Upper lobe of left lung (tissue), 6 donors: ENCODE measurements around the gene TMEM117. TPM values are rescaled to one million over a fixed set of nuclear protein-coding genes. Genes with fewer than 3 reads are reported as not detected.

Experiments used
- ATAC-seq, 2 donors: fragments of 200-7000 bp; cut with Tn5 transposase; one replicate each; pipeline ENCODE4 v1.9.1; 2022; ENCODE audit warnings: mild to moderate bottlenecking in 2 of 2, moderate library complexity in 2 of 2; ENCODE audit not compliant: low FRiP score in 2 of 2
- DNase-seq, 2 donors: peaks; one replicate each; pipeline ENCODE4 v3.0.0-alpha.2; 2019 to 2020
- H3K27ac ChIP-seq, 4 donors: fragments of 200-600 bp; sonication (generic); one replicate each; pipeline ENCODE4 v1.5.1; 2016 to 2019
- H3K27me3 ChIP-seq, 4 donors: fragments of 200-600 bp; sonication (generic); one replicate each; pipeline ENCODE4 v1.5.1; 2017 to 2019
- H3K36me3 ChIP-seq, 4 donors: fragments of 200-600 bp; sonication (generic); one replicate each; pipeline ENCODE4 v1.5.1; 2016 to 2019
- H3K4me1 ChIP-seq, 4 donors: fragments of 200-600 bp; sonication (generic); one replicate each; pipeline ENCODE4 v1.5.1; 2018 to 2019
- H3K4me3 ChIP-seq, 4 donors: fragments of 200-600 bp; sonication (generic); one replicate each; pipeline ENCODE4 v1.5.1; 2017 to 2019; ENCODE audit warnings: mild to moderate bottlenecking in 2 of 4, moderate library complexity in 1 of 4
- H3K9me3 ChIP-seq, 4 donors: fragments of 200-600 bp; sonication (generic); one replicate each; pipeline ENCODE4 v1.5.1; 2018 to 2019
- CTCF ChIP-seq, 6 experiments: fragments of 450-650 bp in 4 of 6; fragments of 200-600 bp in 2 of 6; sonication (generic) in 2 of 6; IDR thresholded peaks; one replicate each; pipeline ENCODE4 v1.5.1; 2016 to 2019; ENCODE audit warnings: antibody characterized with exemption in 6 of 6
- EP300 ChIP-seq, 4 donors: sonication (generic); formaldehyde crosslinking; IDR thresholded peaks; one replicate each; pipeline ENCODE4 v1.5.1; 2017; ENCODE audit warnings: antibody characterized with exemption in 4 of 4, control low read depth in 2 of 4
- POLR2A ChIP-seq, 4 donors: fragments of 450-650 bp; IDR thresholded peaks; one replicate each; pipeline ENCODE4 v1.5.1; 2016 to 2017; ENCODE audit warnings: antibody characterized with exemption in 4 of 4, mild to moderate bottlenecking in 2 of 4
- POLR2AphosphoS5 ChIP-seq, 2 donors: sonication (generic); formaldehyde crosslinking; IDR thresholded peaks; one replicate each; pipeline ENCODE4 v1.5.1; 2017; ENCODE audit warnings: antibody characterized with exemption in 2 of 2
- WGBS, 2 donors: methylation state at CpG; one replicate each; pipeline ENCODE4 v1.1.5; 2017 to 2018; 5-methylcytosine and 5-hydroxymethylcytosine counted together
- total RNA-seq, 6 donors: library from RNA; depleted of rRNA in 4 of 6; stranded (reverse); fragments of >200 nt in 4 of 6; gene quantifications; one replicate each; pipeline versions ENCODE4 v1.1.0 to v1.2.1, GENCODE V29; 2016 to 2021
- donor health status: DM: no; HTN: no; CAD: no; lungs with moderate emphysema.
- donor health status: DM: no; HTN: yes; CAD: no; lungs with severe emphysema.

TMEM117 gene
- total RNA-seq, 6 donors from 2014 or later = 2.6 to 8.4 (median 4.2) TPM

DNA sequence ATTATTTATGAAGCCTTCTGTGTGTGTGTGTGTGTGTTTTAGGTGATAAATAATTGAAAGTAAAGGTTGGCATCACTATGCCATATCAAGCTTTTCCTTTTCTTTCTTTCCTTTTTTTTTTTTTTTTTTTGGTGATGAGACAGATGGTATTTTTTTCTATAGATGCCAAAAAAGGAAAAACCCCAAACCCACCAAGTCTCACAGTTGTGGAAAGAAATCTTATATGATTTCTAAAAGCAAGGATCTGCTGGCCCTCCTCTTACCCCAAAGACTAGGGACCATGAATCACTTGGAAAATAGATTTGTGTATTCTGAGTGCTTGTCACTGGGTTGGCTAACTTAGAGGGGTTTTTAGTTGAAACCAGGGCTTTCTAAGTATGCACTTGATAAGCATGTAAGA is 181.3 kb downstream of the TMEM117 start:
- Histone ChIP-seq H3K4me3 (no peak overlapping the region), H3K4me1 (no peaks in the 10 kb centered on the region), H3K36me3 (no peaks in the 10 kb centered on the region), H3K27me3 (no peaks in the 10 kb centered on the region), H3K27ac (no peak overlapping the region), H3K9me3 (no peaks in the 10 kb centered on the region)
- no peak for TF ChIP-seq POLR2A (IDR thresholded peaks at IDR 0.05)
- no peak for TF ChIP-seq EP300 (IDR thresholded peaks at IDR 0.05)
- no peak for TF ChIP-seq CTCF (IDR thresholded peaks at IDR 0.05)
- TF ChIP-seq POLR2AphosphoS5 (IDR thresholded peaks at IDR 0.05) = no peak
- DNase-seq (no peak), ATAC-seq (no peak)

DNA sequence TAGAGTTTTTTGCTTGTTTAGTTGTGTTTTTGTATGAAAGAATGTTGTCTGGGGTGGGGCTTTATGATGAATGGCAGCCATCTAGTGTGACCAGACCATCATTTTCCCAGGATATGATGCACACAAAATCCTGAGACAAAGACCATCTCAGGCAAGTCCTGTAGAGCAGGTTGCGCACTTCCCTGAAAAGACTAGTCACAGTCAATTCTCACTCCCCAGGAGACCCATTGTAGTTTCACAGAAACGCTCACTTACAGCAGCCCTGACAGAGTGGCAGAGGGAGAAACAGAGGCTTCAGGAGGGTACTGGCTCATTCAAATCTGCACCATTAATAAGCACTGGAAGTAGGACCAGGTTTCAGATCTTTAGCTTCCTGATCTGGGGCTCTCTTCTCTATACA is 183.2 kb downstream of the TMEM117 start:
- DNase-seq (no peak), ATAC-seq (no peak)
- H3K36me3 ChIP-seq = no peaks in the 10 kb centered on the region
- H3K9me3 ChIP-seq = no peaks in the 10 kb centered on the region
- H3K4me1 ChIP-seq = no peaks in the 10 kb centered on the region
- WGBS, 2 donors = 66 to 76% methylated on average over 2 of the region's 2 CpGs
- H3K27me3 ChIP-seq = no peaks in the 10 kb centered on the region
- no peak overlapping the region for H3K4me3 ChIP-seq
- no peak overlapping the region for H3K27ac ChIP-seq
- TF ChIP-seq CTCF (IDR thresholded peaks at IDR 0.05) = no peak
- TF ChIP-seq POLR2AphosphoS5 (IDR thresholded peaks at IDR 0.05) = no peak
- TF ChIP-seq EP300 (IDR thresholded peaks at IDR 0.05) = no peak
- TF ChIP-seq POLR2A (IDR thresholded peaks at IDR 0.05) = no peak

DNA sequence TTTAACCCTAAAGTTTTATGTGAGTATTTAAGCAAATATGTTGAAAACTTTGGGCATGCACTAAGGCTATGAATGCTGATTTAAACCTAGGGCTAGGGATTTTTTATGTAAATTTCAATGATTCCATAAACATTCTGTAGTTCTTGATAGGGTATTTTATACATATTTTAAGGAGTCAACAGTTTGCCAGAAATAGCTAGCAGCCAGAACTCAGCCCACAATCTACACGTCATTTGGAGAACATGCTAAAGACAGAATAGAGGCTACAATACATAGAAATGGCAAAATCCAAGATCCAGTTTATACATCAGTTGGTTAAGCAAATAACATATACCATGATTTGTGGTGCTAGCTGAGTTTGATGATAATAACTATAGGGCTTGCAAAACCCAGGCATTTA is 184.7 kb downstream of the TMEM117 start:
- no peak overlapping the region for H3K27ac ChIP-seq
- TF ChIP-seq EP300 (IDR thresholded peaks at IDR 0.05) (no peak), POLR2AphosphoS5 (IDR thresholded peaks at IDR 0.05) (no peak), CTCF (IDR thresholded peaks at IDR 0.05) (no peak), POLR2A (IDR thresholded peaks at IDR 0.05) (no peak)
- H3K27me3 ChIP-seq = no peaks in the 10 kb centered on the region
- ATAC-seq (no peak), DNase-seq (no peak)
- H3K9me3 ChIP-seq = no peaks in the 10 kb centered on the region
- 85 to 93% methylated on average over 1 of the region's 1 CpG for WGBS, 2 donors
- no peaks in the 10 kb centered on the region for H3K4me1 ChIP-seq
- no peaks in the 10 kb centered on the region for H3K36me3 ChIP-seq
- no peak overlapping the region for H3K4me3 ChIP-seq

- whole genome bisulfite sequencing, 2 donors = 83 to 95% methylated on average over 1 of the region's 1 CpG
- H3K27me3 ChIP-seq = no peaks in the 10 kb centered on the region
- ATAC-seq = no peak
- H3K4me3 ChIP-seq = no peak overlapping the region
- no peaks in the 10 kb centered on the region for H3K9me3 ChIP-seq
- no peaks in the 10 kb centered on the region for H3K36me3 ChIP-seq
- H3K27ac ChIP-seq = no peak overlapping the region
- TF ChIP-seq CTCF (IDR thresholded peaks at IDR 0.05) = no peak
- TF ChIP-seq POLR2A (IDR thresholded peaks at IDR 0.05) = no peak
- TF ChIP-seq POLR2AphosphoS5 (IDR thresholded peaks at IDR 0.05) = no peak
- no peak for TF ChIP-seq EP300 (IDR thresholded peaks at IDR 0.05)
- no peak for DNase-seq
- H3K4me1 ChIP-seq = no peaks in the 10 kb centered on the region
These were observed 185.6 kb downstream of the TMEM117 start for GRCh38 chr12:44021471-44021971.

DNA sequence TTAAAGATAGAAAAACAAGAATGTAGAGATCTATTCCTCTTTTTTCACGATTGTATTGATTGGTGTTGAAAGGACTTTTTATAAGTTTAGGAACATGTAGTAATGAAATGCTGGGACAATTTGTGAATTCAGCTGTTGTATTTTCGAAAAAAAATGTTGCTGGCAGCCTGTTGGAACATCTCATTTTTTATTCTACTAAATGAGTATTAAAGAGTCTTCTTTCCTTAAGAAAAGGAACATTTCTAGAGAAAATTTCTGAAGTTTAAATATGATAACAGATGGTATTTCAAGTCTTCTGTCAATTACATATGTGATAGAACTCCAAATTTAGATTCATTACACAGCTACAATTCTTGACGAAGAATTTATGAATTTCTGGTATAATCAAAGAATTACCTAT is 189.6 kb downstream of the TMEM117 start:
- no peak overlapping the region for H3K4me3 ChIP-seq
- TF ChIP-seq POLR2A (IDR thresholded peaks at IDR 0.05) (no peak), POLR2AphosphoS5 (IDR thresholded peaks at IDR 0.05) (no peak), EP300 (IDR thresholded peaks at IDR 0.05) (no peak), CTCF (IDR thresholded peaks at IDR 0.05) (no peak)
- H3K27ac ChIP-seq = no peak overlapping the region
- no peak for ATAC-seq
- H3K36me3 ChIP-seq = no peaks in the 10 kb centered on the region
- no peaks in the 10 kb centered on the region for H3K9me3 ChIP-seq
- H3K4me1 ChIP-seq = no peaks in the 10 kb centered on the region
- no peak for DNase-seq
- H3K27me3 ChIP-seq = no peaks in the 10 kb centered on the region
- 77 to 83% methylated on average over 3 of the region's 3 CpGs for WGBS, 2 donors
